ENCODE results near the gene LTC4S. TPM values are rescaled to one million over a fixed set of nuclear protein-coding genes. Genes with fewer than 3 reads are reported as not detected.
A peak's percentile ranks its signal among the peaks of the same experiment; 100 is the strongest.

The LTC4S gene
- total and polyA plus RNA-seq, 9 of the 15 experiments (the other 6 are each of a cell fraction or from before 2014, with no cell fraction given), result 0.17 to 0.77 (median 0.75) TPM; not detected in 6

DNA sequence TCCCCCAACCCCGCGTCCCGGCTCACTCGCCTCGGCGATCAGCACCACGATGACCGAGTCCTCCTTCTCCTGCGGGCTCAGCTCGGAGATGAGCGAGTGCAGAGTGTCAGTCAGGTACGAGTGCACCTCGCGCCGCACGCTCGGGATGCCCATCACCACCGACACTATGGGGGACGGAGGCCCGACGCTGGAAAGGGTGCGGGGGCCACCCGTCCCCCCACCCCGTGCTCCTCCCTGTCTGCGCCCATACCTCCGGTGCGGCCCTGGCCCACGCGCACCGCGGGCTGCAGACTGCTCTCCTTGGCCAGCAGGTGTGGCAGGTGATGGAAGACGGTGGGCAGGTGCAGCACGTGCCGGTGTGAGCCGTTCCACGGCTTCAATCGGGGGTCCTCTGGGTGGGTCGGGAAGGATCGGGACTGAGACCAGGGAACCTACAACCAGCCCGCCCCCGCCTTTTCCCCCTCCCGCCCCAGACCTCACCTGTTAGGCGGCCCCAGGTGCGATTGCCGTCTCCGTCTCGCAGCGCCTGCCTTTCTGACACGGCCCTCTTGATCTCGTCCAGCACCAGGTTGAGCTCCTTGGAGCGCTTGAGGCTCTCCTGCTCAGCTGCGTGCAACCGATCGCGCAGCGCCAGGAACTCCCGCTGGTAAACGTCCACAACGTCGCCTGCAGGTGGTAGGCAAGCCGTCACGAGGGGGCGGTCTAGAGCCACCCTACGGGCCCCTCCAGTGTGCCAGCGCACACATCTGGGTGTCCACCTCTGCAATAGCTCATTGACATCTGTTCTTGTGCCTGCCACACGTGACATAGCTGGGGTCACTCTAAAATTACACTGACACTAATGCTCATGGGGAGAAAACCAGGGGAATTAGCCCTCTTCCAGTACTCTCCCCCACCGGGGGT lies 7.8 kb downstream of the LTC4S start (continued):
- TF ChIP-seq ZNF263 (CRISPR knock-in tag; IDR thresholded peaks at IDR 0.05; ENCODE audit: borderline replicate concordance) (no peak), CHCHD3 (CRISPR knock-in tag; IDR thresholded peaks at IDR 0.05) (no peak), ZNF274 (IDR thresholded peaks at IDR 0.05; ENCODE audit: borderline replicate concordance, low read depth, low read length) (no peak), PTTG1 (tag; IDR thresholded peaks at IDR 0.05; ENCODE audit: low read depth) (no peak), ARID1B (IDR thresholded peaks at IDR 0.05) (no peak), NFYB (IDR thresholded peaks at IDR 0.05; ENCODE audit: extremely low read depth, insufficient read length) (no peak), RAD21 (CRISPR knock-in tag; conservative IDR thresholded peaks at IDR 0.05 in 1 of 2, IDR thresholded peaks at IDR 0.05 in 1 of 2) (peak in 1 of 2 experiments; percentile 51; a peak in 2 of 4 replicates), ZFPM2 (CRISPR knock-in tag; IDR thresholded peaks at IDR 0.05) (no peak), SUPT5H (IDR thresholded peaks at IDR 0.05) (no peak)
- TF ChIP-seq, protein P1, sequence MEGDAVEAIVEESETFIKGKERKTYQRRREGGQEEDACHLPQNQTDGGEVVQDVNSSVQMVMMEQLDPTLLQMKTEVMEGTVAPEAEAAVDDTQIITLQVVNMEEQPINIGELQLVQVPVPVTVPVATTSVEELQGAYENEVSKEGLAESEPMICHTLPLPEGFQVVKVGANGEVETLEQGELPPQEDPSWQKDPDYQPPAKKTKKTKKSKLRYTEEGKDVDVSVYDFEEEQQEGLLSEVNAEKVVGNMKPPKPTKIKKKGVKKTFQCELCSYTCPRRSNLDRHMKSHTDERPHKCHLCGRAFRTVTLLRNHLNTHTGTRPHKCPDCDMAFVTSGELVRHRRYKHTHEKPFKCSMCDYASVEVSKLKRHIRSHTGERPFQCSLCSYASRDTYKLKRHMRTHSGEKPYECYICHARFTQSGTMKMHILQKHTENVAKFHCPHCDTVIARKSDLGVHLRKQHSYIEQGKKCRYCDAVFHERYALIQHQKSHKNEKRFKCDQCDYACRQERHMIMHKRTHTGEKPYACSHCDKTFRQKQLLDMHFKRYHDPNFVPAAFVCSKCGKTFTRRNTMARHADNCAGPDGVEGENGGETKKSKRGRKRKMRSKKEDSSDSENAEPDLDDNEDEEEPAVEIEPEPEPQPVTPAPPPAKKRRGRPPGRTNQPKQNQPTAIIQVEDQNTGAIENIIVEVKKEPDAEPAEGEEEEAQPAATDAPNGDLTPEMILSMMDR (IDR thresholded peaks at IDR 0.05 in 2 of 3, conservative IDR thresholded peaks at IDR 0.05 in 1 of 3; ENCODE audit: insufficient read depth in 2 of 3, low read depth in 1 of 3, low read length in 3 of 3), result peak; percentile 55 to 63 (median 55)
- TF ChIP-seq, protein P2, sequence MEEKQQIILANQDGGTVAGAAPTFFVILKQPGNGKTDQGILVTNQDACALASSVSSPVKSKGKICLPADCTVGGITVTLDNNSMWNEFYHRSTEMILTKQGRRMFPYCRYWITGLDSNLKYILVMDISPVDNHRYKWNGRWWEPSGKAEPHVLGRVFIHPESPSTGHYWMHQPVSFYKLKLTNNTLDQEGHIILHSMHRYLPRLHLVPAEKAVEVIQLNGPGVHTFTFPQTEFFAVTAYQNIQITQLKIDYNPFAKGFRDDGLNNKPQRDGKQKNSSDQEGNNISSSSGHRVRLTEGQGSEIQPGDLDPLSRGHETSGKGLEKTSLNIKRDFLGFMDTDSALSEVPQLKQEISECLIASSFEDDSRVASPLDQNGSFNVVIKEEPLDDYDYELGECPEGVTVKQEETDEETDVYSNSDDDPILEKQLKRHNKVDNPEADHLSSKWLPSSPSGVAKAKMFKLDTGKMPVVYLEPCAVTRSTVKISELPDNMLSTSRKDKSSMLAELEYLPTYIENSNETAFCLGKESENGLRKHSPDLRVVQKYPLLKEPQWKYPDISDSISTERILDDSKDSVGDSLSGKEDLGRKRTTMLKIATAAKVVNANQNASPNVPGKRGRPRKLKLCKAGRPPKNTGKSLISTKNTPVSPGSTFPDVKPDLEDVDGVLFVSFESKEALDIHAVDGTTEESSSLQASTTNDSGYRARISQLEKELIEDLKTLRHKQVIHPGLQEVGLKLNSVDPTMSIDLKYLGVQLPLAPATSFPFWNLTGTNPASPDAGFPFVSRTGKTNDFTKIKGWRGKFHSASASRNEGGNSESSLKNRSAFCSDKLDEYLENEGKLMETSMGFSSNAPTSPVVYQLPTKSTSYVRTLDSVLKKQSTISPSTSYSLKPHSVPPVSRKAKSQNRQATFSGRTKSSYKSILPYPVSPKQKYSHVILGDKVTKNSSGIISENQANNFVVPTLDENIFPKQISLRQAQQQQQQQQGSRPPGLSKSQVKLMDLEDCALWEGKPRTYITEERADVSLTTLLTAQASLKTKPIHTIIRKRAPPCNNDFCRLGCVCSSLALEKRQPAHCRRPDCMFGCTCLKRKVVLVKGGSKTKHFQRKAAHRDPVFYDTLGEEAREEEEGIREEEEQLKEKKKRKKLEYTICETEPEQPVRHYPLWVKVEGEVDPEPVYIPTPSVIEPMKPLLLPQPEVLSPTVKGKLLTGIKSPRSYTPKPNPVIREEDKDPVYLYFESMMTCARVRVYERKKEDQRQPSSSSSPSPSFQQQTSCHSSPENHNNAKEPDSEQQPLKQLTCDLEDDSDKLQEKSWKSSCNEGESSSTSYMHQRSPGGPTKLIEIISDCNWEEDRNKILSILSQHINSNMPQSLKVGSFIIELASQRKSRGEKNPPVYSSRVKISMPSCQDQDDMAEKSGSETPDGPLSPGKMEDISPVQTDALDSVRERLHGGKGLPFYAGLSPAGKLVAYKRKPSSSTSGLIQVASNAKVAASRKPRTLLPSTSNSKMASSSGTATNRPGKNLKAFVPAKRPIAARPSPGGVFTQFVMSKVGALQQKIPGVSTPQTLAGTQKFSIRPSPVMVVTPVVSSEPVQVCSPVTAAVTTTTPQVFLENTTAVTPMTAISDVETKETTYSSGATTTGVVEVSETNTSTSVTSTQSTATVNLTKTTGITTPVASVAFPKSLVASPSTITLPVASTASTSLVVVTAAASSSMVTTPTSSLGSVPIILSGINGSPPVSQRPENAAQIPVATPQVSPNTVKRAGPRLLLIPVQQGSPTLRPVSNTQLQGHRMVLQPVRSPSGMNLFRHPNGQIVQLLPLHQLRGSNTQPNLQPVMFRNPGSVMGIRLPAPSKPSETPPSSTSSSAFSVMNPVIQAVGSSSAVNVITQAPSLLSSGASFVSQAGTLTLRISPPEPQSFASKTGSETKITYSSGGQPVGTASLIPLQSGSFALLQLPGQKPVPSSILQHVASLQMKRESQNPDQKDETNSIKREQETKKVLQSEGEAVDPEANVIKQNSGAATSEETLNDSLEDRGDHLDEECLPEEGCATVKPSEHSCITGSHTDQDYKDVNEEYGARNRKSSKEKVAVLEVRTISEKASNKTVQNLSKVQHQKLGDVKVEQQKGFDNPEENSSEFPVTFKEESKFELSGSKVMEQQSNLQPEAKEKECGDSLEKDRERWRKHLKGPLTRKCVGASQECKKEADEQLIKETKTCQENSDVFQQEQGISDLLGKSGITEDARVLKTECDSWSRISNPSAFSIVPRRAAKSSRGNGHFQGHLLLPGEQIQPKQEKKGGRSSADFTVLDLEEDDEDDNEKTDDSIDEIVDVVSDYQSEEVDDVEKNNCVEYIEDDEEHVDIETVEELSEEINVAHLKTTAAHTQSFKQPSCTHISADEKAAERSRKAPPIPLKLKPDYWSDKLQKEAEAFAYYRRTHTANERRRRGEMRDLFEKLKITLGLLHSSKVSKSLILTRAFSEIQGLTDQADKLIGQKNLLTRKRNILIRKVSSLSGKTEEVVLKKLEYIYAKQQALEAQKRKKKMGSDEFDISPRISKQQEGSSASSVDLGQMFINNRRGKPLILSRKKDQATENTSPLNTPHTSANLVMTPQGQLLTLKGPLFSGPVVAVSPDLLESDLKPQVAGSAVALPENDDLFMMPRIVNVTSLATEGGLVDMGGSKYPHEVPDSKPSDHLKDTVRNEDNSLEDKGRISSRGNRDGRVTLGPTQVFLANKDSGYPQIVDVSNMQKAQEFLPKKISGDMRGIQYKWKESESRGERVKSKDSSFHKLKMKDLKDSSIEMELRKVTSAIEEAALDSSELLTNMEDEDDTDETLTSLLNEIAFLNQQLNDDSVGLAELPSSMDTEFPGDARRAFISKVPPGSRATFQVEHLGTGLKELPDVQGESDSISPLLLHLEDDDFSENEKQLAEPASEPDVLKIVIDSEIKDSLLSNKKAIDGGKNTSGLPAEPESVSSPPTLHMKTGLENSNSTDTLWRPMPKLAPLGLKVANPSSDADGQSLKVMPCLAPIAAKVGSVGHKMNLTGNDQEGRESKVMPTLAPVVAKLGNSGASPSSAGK (IDR thresholded peaks at IDR 0.05), result no peak

All from K562 (cell line).